ENCODE results near the gene TMEM191C.
"Not testable (repeated sequence)": the region's sequence is repeated elsewhere in the genome, so short reads cannot be mapped to it uniquely, and the experiment has no call there.

DNA sequence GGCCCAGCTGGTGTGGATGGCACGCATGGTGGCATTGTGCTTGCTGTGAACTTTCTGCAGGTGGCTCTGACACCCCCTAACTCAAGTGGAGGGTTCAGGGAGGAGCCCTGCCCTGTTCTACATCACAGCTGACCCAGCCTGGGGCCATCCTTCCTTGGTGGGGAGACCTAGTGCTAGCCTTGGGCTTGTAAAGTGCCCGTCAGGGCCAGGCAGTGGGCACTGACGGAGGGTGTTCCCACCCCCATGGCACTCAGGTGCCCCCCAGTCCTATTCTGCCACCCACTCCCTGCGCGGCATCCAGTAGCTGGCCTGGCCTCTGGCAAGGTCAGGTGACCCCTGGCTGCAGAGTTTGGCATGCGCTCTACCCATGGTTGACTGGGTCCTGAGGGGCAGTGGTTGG is 26.0 kb upstream of the TMEM191C start:
- TF ChIP-seq, protein P1, sequence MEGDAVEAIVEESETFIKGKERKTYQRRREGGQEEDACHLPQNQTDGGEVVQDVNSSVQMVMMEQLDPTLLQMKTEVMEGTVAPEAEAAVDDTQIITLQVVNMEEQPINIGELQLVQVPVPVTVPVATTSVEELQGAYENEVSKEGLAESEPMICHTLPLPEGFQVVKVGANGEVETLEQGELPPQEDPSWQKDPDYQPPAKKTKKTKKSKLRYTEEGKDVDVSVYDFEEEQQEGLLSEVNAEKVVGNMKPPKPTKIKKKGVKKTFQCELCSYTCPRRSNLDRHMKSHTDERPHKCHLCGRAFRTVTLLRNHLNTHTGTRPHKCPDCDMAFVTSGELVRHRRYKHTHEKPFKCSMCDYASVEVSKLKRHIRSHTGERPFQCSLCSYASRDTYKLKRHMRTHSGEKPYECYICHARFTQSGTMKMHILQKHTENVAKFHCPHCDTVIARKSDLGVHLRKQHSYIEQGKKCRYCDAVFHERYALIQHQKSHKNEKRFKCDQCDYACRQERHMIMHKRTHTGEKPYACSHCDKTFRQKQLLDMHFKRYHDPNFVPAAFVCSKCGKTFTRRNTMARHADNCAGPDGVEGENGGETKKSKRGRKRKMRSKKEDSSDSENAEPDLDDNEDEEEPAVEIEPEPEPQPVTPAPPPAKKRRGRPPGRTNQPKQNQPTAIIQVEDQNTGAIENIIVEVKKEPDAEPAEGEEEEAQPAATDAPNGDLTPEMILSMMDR (IDR thresholded peaks at IDR 0.05), result not testable (repeated sequence)
- TF ChIP-seq POLR2A (IDR thresholded peaks at IDR 0.05; ENCODE audit: low read depth), result not testable (repeated sequence)
